NCI-H2029 treated with DMSO at 0.1 percent for 48 hours (cell line): ENCODE results near the gene GAS7.

Source experiments
- DNase-seq: peaks from one replicate; lab custom pipeline; 2025; lab: John Stamatoyannopoulos, UW

The GAS7 gene

GRCh38 chr17:9977180-9977575, 221.2 kb downstream of the GAS7 start:
- no peak for DNase-seq

GRCh38 chr17:9976283-9977179, 221.9 kb downstream of the GAS7 start:
- DNase-seq = no peak

- no peak for DNase-seq
Measured at GRCh38 chr17:9974448-9975381, 223.7 kb downstream of the GAS7 start.

- no peak for DNase-seq
Measured at GRCh38 chr17:9973669-9974447, 224.5 kb downstream of the GAS7 start.

GRCh38 chr17:9971991-9972390, 226.4 kb downstream of the GAS7 start:
- no peak for DNase-seq

- no peak for DNase-seq
Measured at GRCh38 chr17:9969301-9969935, 229.0 kb downstream of the GAS7 start.

GRCh38 chr17:9968881-9969280, 229.5 kb downstream of the GAS7 start:
- no peak for DNase-seq

- DNase-seq = no peak
Measured at GRCh38 chr17:9968008-9968407, 230.4 kb downstream of the GAS7 start.

- no peak for DNase-seq
Measured at GRCh38 chr17:9959377-9959981, 238.9 kb downstream of the GAS7 start.

- no peak for DNase-seq
Measured at GRCh38 chr17:9958586-9959281, 239.7 kb downstream of the GAS7 start.

GRCh38 chr17:9957244-9957643, 241.2 kb downstream of the GAS7 start:
- DNase-seq = no peak

- no peak for DNase-seq
Measured at GRCh38 chr17:9956474-9957131, 241.8 kb downstream of the GAS7 start.

GRCh38 chr17:9953492-9953891, 244.9 kb downstream of the GAS7 start:
- no peak for DNase-seq

- no peak for DNase-seq
Measured at GRCh38 chr17:9951803-9952202, 246.6 kb downstream of the GAS7 start.

- no peak for DNase-seq
Measured at GRCh38 chr17:9948928-9949327, 249.5 kb downstream of the GAS7 start.

- no peak for DNase-seq
Measured at GRCh38 chr17:9944704-9945103, 253.7 kb downstream of the GAS7 start.

- DNase-seq = no peak
Measured at GRCh38 chr17:9943343-9943742, 255.1 kb downstream of the GAS7 start.

- no peak for DNase-seq
Measured at GRCh38 chr17:9942885-9943284, 255.5 kb downstream of the GAS7 start.

- DNase-seq = no peak
Measured at GRCh38 chr17:9941305-9941704, 257.1 kb downstream of the GAS7 start.

GRCh38 chr17:9940841-9941240, 257.6 kb downstream of the GAS7 start:
- no peak for DNase-seq
